Measurements from ENCODE around the gene YTHDF1. TPM values are rescaled to one million over a fixed set of nuclear protein-coding genes. Genes with fewer than 3 reads are reported as not detected.

The YTHDF1 gene
- 50.3 to 60.2 TPM (median 53.2 TPM) in 5 replicates for total RNA-seq (2022; extraction: Qiagen RNA extraction; ENCODE audit: low read depth)

DNA sequence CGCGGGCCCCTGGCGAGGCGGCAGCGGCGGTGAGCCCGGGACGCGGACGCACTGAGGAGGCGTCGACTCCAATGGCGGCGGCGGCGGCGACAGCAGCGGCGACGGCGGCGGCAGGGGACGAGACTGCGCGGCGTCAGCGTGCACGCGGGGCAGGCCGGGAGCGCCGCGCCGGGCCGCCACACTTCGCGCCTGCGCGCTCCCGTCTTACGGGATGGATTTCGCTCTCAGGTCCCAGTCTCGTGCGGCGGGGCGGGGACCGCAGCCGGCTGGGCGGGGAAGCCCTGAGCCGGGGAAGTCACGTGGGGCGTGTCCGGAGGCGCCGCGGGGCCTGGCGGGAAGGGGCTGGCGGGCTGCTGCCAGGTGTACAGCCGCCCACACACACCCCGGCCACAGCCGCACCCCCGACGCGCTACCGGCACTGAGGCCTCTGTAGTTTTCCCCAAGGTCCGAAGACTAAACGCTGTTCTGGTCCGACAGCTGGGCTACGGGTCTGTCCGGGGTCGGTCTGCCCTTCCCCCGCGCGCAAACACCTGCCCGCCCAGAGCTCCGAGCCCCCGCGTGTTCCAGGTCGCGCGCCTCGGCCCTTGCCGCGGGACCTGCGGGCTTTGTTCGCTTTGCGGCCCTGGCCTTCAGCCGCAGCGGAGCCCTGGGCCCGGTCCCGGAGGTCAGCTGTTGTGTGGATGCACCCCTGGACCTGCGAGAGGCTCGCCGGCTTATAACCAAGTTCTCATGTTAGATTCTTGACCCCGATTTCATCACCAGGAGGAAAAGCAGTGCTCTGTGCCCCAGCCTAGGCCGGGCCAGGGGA, at the start of gene YTHDF1:
Gene YTHDF1, minus strand, starts transcription at position 91 of the 808 bp plus-strand sequence. CDS start 239 bp downstream, outside the sequence.

DNA sequence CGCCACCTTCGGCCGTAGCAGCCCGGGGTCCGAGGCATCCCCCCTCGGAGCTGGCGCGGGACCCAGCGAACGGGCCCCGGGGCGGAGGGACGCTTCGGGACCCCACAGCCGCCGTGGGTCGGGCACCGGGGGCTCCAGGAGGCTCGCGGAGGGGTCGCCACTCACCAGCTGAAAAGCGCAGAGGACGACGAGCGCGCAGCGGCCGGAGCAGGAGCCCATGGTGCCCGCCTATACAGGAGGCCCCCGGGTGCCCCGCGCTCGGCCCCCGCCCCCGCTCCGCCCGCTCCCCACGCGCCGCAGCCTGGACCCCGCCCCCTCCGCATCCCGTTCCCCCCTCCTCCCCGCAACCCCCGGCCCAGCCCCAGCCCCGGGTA, 38.3 kb upstream of the YTHDF1 start, which contains the start of gene NKAIN4:
Gene NKAIN4, minus strand, starts transcription at position 232 of the 374 bp plus-strand sequence. Its CDS starts 13 bp downstream, at position 219.

DNA sequence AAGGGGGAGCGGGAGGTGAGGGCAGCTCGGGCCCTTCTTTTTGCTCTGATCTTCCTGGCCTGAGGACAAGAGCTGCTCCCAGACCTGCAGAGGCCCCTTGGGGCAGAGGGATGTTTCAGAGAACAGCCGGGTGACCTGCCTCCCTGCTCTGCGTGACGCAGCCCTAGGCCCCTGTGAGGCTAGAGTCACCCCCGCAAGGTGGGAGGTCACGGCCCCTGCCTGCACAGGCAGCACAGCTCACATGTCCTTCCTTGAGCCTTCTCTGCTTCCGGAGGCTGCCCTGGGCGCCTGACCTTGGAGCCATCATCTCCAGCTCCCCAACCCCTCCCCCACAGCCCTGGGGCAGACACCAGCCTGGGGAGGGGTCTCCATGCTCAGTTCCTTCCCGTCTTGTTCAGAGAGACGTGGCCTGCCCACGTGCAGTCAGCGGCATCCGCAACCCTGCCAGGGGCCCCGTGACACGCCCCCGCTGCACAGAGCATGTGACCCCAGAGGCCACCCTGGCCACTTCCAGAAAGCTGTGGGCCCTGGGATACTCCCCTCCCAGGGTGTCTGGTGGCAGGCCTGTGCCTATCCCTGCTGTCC, 19.6 kb upstream of the YTHDF1 start, which contains the start of gene BIRC7:
Gene BIRC7, plus strand, starts transcription at position 507 of the 585 bp plus-strand sequence. CDS start 192 bp downstream, outside the sequence.

Other genes with a start within 250 kb of the YTHDF1 start
- gene BHLHE23, start 209.2 kb downstream of the YTHDF1 start, total RNA-seq (2022; extraction: Qiagen RNA extraction; ENCODE audit: low read depth) = not detected in 5 replicates
- 1.9 to 4.4 TPM (median 3.2 TPM) in 5 replicates for gene BIRC7, start 19.8 kb upstream of the YTHDF1 start, total RNA-seq (2022; extraction: Qiagen RNA extraction; ENCODE audit: low read depth)
- gene NKAIN4, start 38.3 kb upstream of the YTHDF1 start, total RNA-seq (2022; extraction: Qiagen RNA extraction; ENCODE audit: low read depth) = 6.3 to 10.3 TPM (median 6.7 TPM) in 5 replicates
- gene ARFGAP1, start 56.7 kb upstream of the YTHDF1 start, total RNA-seq (2022; extraction: Qiagen RNA extraction; ENCODE audit: low read depth) = 69.7 to 103 TPM (median 80.9 TPM) in 5 replicates
- 0.73 to 1.4 TPM (median 1.1 TPM) in 5 replicates for gene COL20A1, start 77.1 kb upstream of the YTHDF1 start, total RNA-seq (2022; extraction: Qiagen RNA extraction; ENCODE audit: low read depth)
- 0.16 to 0.29 TPM (median 0.20 TPM) in 5 replicates for gene CHRNA4, start 145.2 kb upstream of the YTHDF1 start, total RNA-seq (2022; extraction: Qiagen RNA extraction; ENCODE audit: low read depth)